Mesenchymal stem cell (in vitro differentiated cells and primary cell): Measurements from ENCODE around the gene PPA1.
A peak's percentile ranks its signal among the peaks of the same experiment; 100 is the strongest.
"Not testable (repeated sequence)": the region's sequence is repeated elsewhere in the genome, so short reads cannot be mapped to it uniquely, and the experiment has no call there.

Experiments
- DNase-seq: peaks from one replicate; pipeline ENCODE4 v3.0.0-alpha.2; 2013
- H2AFZ ChIP-seq: one replicate; pipeline ENCODE4 v1.6.1; 2013; ENCODE audit warnings: low read depth, mild to moderate bottlenecking, control low read depth, inconsistent platforms, low read length, moderate library complexity
- H2AK5ac ChIP-seq: 2 replicates; pipeline ENCODE4 v1.6.1; 2013; ENCODE audit warnings: low read length, moderate library complexity, mild to moderate bottlenecking, inconsistent platforms; ENCODE audit not compliant: severe bottlenecking
- H2BK120ac ChIP-seq: one replicate; pipeline ENCODE4 v1.6.1; 2013; ENCODE audit warnings: low read depth, mild to moderate bottlenecking, inconsistent platforms, low read length, moderate library complexity
- H2BK12ac ChIP-seq, 2 experiments: one replicate each; pipeline ENCODE4 v1.6.1; 2013; ENCODE audit warnings: inconsistent platforms in 2 of 2, low read length in 2 of 2, mild to moderate bottlenecking in 2 of 2, moderate library complexity in 2 of 2, control low read depth in 1 of 2
- H2BK15ac ChIP-seq: one replicate; pipeline ENCODE4 v1.6.1; 2013; ENCODE audit warnings: mild to moderate bottlenecking, low read depth, inconsistent platforms; ENCODE audit not compliant: poor library complexity, severe bottlenecking
- H2BK5ac ChIP-seq: 2 replicates; pipeline ENCODE4 v1.6.1; 2013; ENCODE audit warnings: low read depth, mild to moderate bottlenecking, low read length, control low read depth, inconsistent platforms; ENCODE audit not compliant: poor library complexity, severe bottlenecking
- H3K14ac ChIP-seq, 2 experiments: one replicate each; pipeline ENCODE4 v1.6.1; 2013; ENCODE audit warnings: inconsistent platforms in 2 of 2, low read length in 2 of 2, control low read depth in 1 of 2, mild to moderate bottlenecking in 1 of 2, moderate library complexity in 1 of 2
- H3K18ac ChIP-seq, 2 experiments: one replicate each; pipeline ENCODE4 v1.6.1; 2013; ENCODE audit warnings: inconsistent platforms in 2 of 2, low read length in 2 of 2, control low read depth in 1 of 2, low read depth in 1 of 2, mild to moderate bottlenecking in 1 of 2
- H3K23ac ChIP-seq, 2 experiments: one replicate each; pipeline ENCODE4 v1.6.1; 2013; ENCODE audit warnings: inconsistent platforms in 2 of 2, low read length in 2 of 2, mild to moderate bottlenecking in 2 of 2, moderate library complexity in 2 of 2, control low read depth in 1 of 2
- H3K27ac ChIP-seq: 2 replicates; pipeline ENCODE4 v1.5.1; 2013; ENCODE audit warnings: mild to moderate bottlenecking, moderate library complexity, low read length, control low read depth, inconsistent platforms; ENCODE audit not compliant: poor library complexity, severe bottlenecking
- H3K27me3 ChIP-seq, 2 experiments: 2 replicates each; pipeline versions ENCODE4 v1.6.1 to v1.7.0; 2013; ENCODE audit warnings: low read length in 2 of 2, mild to moderate bottlenecking in 2 of 2, moderate library complexity in 2 of 2, control low read depth in 1 of 2, inconsistent platforms in 1 of 2; ENCODE audit not compliant: control insufficient read depth in 1 of 2, insufficient read depth in 1 of 2
- H3K36me3 ChIP-seq, 2 experiments: 2 replicates each; pipeline versions ENCODE4 v1.6.1 to v1.7.0; 2013; ENCODE audit warnings: low read length in 2 of 2, control low read depth in 1 of 2, inconsistent platforms in 1 of 2, low read depth in 1 of 2, mild to moderate bottlenecking in 1 of 2; ENCODE audit not compliant: insufficient read depth in 2 of 2, control insufficient read depth in 1 of 2
- H3K4ac ChIP-seq, 2 experiments: one replicate each; pipeline ENCODE4 v1.6.1; 2013; ENCODE audit warnings: inconsistent platforms in 2 of 2, low read length in 2 of 2, mild to moderate bottlenecking in 2 of 2, moderate library complexity in 2 of 2, control low read depth in 1 of 2, low read depth in 1 of 2
- H3K4me1 ChIP-seq: 2 replicates; pipeline ENCODE4 v1.6.1; 2013; ENCODE audit warnings: low read depth, low read length, control low read depth; ENCODE audit not compliant: control insufficient read depth, insufficient read depth
- H3K4me2 ChIP-seq: 2 replicates; pipeline ENCODE4 v1.6.1; 2013; ENCODE audit warnings: low read length, mild to moderate bottlenecking, inconsistent platforms; ENCODE audit not compliant: poor library complexity, severe bottlenecking
- H3K4me3 ChIP-seq, 2 experiments: 2 replicates each; pipeline versions ENCODE4 v1.5.1 to v1.7.0; 2013; ENCODE audit warnings: low read length in 2 of 2, mild to moderate bottlenecking in 2 of 2, control low read depth in 1 of 2, low read depth in 1 of 2; ENCODE audit not compliant: insufficient read depth in 1 of 2
- H3K79me1 ChIP-seq: replicated peaks from 2 replicates; pipeline ENCODE4 v1.6.1; 2013; ENCODE audit warnings: mild to moderate bottlenecking, control low read depth, low read length, inconsistent platforms; ENCODE audit not compliant: poor library complexity, severe bottlenecking
- H3K9ac ChIP-seq: 2 replicates; pipeline ENCODE4 v1.7.0; 2013; ENCODE audit warnings: mild to moderate bottlenecking, low read length, moderate library complexity
- H3K9me3 ChIP-seq: 2 replicates; pipeline ENCODE4 v1.7.0; 2013; ENCODE audit warnings: mild to moderate bottlenecking, low read length; ENCODE audit not compliant: control insufficient read depth
- H4K8ac ChIP-seq: one replicate; pipeline ENCODE4 v1.6.1; 2013; ENCODE audit warnings: inconsistent platforms, mild to moderate bottlenecking, low read length, moderate library complexity
- H4K91ac ChIP-seq: one replicate; pipeline ENCODE4 v1.6.1; 2013; ENCODE audit warnings: mild to moderate bottlenecking, low read length, inconsistent platforms
- WGBS: methylation state at CpG from one replicate; pipeline ENCODE4 v1.1.7; 2013; ENCODE audit warnings: mixed read lengths; 5-methylcytosine and 5-hydroxymethylcytosine counted together

The PPA1 gene

DNA sequence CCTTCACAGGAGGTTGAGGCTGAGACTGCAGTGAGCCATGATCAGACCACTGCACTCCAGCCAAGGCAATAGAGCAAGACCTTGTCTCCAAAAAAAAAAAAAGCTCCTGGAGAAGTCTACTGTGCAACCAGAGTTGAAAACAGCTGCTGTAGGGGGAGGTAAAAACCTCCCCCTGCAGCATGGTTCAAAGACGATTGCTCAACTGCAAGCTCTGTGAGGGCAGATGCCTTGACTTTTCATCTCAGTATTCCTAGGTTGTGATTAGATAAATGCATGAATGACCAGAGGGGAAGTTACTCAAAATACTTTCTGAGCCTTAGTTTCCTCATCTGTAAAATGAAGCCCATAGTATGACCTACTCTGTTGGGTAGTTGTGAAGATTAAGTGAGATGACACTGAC, 25.0 kb upstream of the PPA1 start:
- Histone ChIP-seq H3K4me1 (peaks cover 9% of the 10 kb centered on the region), H2BK15ac (no peak overlapping the region), H3K79me1 (no peaks in the 10 kb centered on the region), H4K8ac (no peak overlapping the region), H3K14ac (no peak overlapping the region), H2AK5ac (no peak overlapping the region), H3K27ac (no peak overlapping the region), H3K23ac (no peak overlapping the region), H2BK12ac (no peak overlapping the region), H3K4me3 (no peak overlapping the region), H3K18ac (no peak overlapping the region), H3K36me3 (no peaks in the 10 kb centered on the region), H3K9me3 (peaks cover 16% of the 10 kb centered on the region), H2BK120ac (no peak overlapping the region), H3K4me2 (no peak overlapping the region), H2AFZ (no peak overlapping the region), H3K27me3 (peaks cover 9 to 92% of the 10 kb centered on the region in 2 experiments), H3K9ac (no peak overlapping the region), H3K4ac (no peak overlapping the region), H2BK5ac (no peak overlapping the region), H4K91ac (no peak overlapping the region)
- DNase-seq = no peak
- 67% methylated on average over 1 of the region's 1 CpG for WGBS

DNA sequence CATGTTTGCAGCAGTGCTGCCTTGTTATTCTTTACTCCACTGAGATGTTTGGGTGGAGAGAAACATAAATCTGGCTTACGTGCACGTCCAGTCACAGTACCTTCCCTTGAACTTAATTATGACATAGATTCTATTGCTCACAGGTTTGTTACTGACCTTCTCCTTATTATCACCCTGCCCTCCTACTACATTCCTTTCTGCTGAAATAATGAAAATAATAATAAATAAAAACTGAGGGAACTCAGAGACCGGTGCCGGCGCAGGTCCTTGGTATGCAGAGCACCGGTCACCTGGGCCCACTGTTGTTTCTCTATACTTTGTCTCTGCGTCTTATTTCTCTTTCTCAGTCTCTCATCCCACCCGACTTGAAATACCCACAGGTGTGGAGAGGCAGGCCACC, 24.6 kb upstream of the PPA1 start:
- not testable (repeated sequence) for H3K4ac ChIP-seq, H2BK12ac ChIP-seq, H3K27ac ChIP-seq, H3K9ac ChIP-seq, H4K8ac ChIP-seq, H3K23ac ChIP-seq, H2BK15ac ChIP-seq, H2AK5ac ChIP-seq, H2AFZ ChIP-seq, H3K4me2 ChIP-seq, H3K4me3 ChIP-seq, H3K36me3 ChIP-seq, H3K14ac ChIP-seq, H3K79me1 ChIP-seq, H4K91ac ChIP-seq, H3K4me1 ChIP-seq, H2BK5ac ChIP-seq, DNase-seq, H2BK120ac ChIP-seq, H3K18ac ChIP-seq
- WGBS = 83% methylated on average over 6 of the region's 8 CpGs
- peaks cover 20% of the 10 kb centered on the region for H3K9me3 ChIP-seq
- peaks cover 13 to 93% of the 10 kb centered on the region in 2 experiments for H3K27me3 ChIP-seq

GRCh38 chr10:70256463-70256862, 23.2 kb upstream of the PPA1 start:
- peaks cover 30% of the 10 kb centered on the region for H3K9me3 ChIP-seq
- peaks cover 14 to 93% of the 10 kb centered on the region in 2 experiments for H3K27me3 ChIP-seq
- no peak overlapping the region for H3K18ac ChIP-seq
- H2AFZ ChIP-seq = no peak overlapping the region
- H3K4ac ChIP-seq = no peak overlapping the region
- H3K27ac ChIP-seq = no peak overlapping the region
- no peak overlapping the region for H4K8ac ChIP-seq
- H3K23ac ChIP-seq = no peak overlapping the region
- no peak overlapping the region for H3K9ac ChIP-seq
- no peak overlapping the region for H2BK120ac ChIP-seq
- WGBS = 95% methylated on average over 2 of the region's 2 CpGs
- peaks cover 9% of the 10 kb centered on the region for H3K4me1 ChIP-seq
- no peak overlapping the region for H2BK5ac ChIP-seq
- peak overlapping the region in 1 of 2 experiments; percentile 75 for H2BK12ac ChIP-seq
- no peaks in the 10 kb centered on the region for H3K79me1 ChIP-seq
- H3K14ac ChIP-seq = no peak overlapping the region
- no peak for DNase-seq
- no peak overlapping the region for H3K4me2 ChIP-seq
- no peaks in the 10 kb centered on the region for H3K36me3 ChIP-seq
- no peak overlapping the region for H2AK5ac ChIP-seq
- no peak overlapping the region for H3K4me3 ChIP-seq
- H4K91ac ChIP-seq = no peak overlapping the region
- no peak overlapping the region for H2BK15ac ChIP-seq

DNA sequence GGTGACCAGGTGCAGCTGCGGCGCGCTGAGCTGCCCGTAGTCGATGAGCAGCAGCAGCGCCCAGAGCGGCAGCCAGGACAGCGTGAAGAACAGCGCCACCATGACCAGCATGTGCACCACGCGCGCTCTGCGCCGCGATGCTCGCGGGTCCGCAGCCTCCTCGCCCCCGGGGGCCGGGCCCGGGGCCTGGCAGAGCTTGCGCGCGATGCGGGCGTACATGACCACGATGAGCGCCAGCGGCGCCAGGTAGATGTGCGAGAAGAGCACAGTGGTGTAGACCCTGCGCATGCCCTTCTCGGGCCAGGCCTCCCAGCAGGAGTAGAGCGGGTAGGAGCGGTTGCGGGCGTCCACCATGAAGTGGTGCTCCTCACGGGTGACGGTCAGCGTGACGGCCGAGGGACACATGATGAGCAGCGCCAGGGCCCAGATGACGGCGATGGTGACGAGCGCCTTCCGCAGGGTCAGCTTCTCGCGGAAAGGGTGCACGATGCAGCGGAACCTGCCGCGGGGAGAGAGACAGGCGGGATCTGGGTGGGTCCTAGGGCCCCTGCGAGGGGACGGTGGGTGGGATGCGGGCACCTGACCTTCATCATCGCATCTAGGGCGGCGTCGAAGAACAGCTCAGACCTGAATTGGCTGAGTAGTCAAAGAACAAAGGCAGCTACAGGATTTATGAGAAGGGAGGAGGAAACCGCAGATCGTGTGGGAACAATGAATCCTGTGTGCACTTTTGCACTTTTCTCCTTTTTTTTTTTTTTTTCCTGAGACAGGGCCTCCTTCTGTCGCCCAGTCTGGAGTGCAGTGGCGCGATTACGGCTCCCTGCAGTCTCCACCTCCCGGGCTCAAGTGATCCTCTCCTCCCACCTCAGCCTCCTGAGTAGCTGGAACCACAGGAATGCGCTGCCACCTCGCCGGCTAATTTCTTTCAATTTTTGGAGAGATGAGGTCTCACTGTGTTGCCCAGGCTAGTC, 22.4 kb upstream of the PPA1 start:
- Histone ChIP-seq H2BK120ac (no peak overlapping the region), H3K9me3 (peaks cover 30% of the 10 kb centered on the region), H3K14ac (peak overlapping the region in 1 of 2 experiments; percentile 36), H2BK15ac (no peak overlapping the region), H3K4me1 (peaks cover 9% of the 10 kb centered on the region), H2AFZ (no peak overlapping the region), H2BK5ac (no peak overlapping the region), H4K8ac (no peak overlapping the region), H3K4me2 (no peak overlapping the region), H3K27ac (no peak overlapping the region), H2AK5ac (no peak overlapping the region), H3K27me3 (peaks cover 14 to 93% of the 10 kb centered on the region in 2 experiments), H3K18ac (no peak overlapping the region), H4K91ac (no peak overlapping the region), H3K9ac (no peak overlapping the region), H3K79me1 (no peaks in the 10 kb centered on the region), H3K4me3 (no peak overlapping the region), H3K4ac (no peak overlapping the region), H3K36me3 (no peaks in the 10 kb centered on the region), H3K23ac (no peak overlapping the region), H2BK12ac (peak overlapping the region in 1 of 2 experiments; percentile 68)
- DNase-seq = no peak
- WGBS = 95% methylated on average over 68 of the region's 73 CpGs
